WI38 (cell line): Measurements from ENCODE around the gene TAF6.

Experiments
- H3K4me3 ChIP-seq: 2 replicates; pipeline ENCODE4 v1.5.1; 2011; ENCODE audit warnings: low read depth, mild to moderate bottlenecking, control low read depth, low read length
- CTCF ChIP-seq: IDR thresholded peaks from 2 replicates; pipeline ENCODE4 v1.5.1; 2012; ENCODE audit warnings: low read depth, mild to moderate bottlenecking, control low read depth, low read length

The TAF6 gene

DNA sequence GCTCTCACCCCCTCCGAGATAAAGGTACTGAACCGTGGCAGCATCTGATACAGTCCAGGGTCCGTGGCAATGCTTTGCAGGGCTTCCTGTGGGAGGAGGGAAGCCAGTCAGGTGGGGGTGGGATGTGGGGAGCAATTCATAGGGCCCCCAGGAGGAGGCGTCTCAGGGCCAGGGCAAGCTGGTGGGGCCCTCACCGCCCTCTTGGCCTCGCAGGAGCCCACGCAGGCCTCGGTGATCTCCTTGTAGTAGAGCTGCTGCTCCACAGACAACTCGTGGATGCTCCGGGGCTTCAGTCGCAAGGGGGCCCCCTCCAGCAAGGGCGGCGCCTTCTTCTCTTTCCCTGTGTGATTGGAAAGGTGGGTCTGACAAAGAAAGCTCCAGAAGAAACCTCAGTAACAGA is 7.2 kb downstream of the TAF6 start:
- no peak overlapping the region for H3K4me3 ChIP-seq
- no peak for TF ChIP-seq CTCF

GRCh38 chr7:100111156-100111555 is 8.0 kb downstream of the TAF6 start:
- H3K4me3 ChIP-seq = no peak overlapping the region
- TF ChIP-seq CTCF = no peak

DNA sequence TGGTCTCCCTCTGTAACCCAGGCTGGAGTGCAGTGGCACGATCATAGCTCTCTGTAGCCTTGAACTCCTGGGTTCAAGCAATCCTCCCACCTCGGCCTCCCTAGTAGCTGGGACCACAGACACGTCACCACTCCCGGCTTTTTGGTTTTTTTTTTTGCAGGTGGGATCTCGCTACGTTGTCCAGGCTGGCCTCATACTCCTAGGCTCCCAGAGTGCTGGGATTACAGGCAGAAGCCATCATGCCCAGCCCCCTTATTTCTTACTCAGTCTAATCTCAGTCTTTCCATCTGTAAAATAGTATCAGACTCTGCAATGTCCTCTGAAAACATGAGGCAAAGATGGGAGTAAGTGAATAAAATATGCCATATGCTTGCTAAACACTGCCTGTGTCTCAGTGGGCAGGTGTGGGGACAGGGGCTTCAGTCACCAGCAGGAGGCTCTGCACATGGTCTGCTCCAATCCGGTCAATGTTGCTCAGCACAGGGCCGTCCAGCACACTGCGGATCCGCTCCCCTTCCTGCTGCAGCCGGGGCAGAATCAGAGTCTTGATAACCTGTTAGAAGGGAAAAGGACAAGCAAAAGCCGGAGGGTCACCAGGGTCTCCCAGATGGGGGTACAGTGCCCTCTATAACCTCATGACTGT is 9.5 kb downstream of the TAF6 start:
- no peak overlapping the region for H3K4me3 ChIP-seq
- no peak for TF ChIP-seq CTCF

DNA sequence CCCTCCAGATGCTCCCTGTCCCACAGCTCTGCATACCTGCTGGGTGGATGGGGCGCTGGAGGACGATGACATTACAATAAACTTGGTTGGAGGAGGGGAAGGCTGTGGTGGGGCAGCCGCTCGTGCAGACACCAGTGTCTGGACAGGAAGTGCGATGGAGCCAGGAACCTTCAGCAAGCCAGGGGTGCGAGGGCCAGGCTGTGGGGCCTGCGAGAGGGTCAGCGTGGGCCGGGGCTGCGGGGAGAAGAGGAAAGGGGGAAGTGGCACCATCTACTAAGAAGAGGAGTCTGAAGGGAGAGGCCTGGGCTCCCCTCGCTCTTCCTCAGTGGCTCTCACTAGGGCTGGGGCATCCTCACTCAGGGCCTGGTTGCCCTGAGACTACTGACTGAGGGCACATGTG is 11.3 kb downstream of the TAF6 start:
- TF ChIP-seq CTCF = no peak
- H3K4me3 ChIP-seq = no peak overlapping the region

DNA sequence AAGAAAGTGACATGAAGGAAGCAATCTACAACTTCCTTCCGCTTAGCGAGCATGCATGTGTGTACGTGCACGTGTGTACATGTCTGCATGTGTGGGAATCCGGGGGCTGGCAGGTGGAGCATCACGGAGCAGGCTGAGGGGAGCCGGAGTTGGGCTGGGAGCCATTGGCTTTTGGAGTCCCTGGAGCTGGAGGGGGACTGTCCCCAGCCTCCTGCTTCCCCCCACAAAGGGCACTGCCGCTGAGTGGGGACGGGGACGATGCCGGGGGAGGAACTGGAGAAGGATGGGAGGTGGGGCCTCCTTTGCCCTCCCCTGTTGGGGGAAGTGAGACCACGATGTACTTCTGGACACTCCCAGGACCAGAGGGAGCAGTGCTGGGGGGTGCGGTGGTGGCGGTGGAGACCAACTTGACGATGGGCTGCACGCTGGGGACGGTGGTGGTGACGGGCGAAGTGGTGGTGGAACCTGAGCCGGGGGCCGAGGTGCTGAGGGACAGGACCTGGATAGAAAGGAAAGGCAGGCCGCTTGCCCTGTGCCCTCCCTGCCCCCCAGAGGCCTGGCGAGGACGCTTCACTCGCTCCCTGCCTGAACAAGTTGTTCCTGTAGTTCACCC is 11.9 kb downstream of the TAF6 start:
- no peak overlapping the region for H3K4me3 ChIP-seq
- no peak for TF ChIP-seq CTCF

DNA sequence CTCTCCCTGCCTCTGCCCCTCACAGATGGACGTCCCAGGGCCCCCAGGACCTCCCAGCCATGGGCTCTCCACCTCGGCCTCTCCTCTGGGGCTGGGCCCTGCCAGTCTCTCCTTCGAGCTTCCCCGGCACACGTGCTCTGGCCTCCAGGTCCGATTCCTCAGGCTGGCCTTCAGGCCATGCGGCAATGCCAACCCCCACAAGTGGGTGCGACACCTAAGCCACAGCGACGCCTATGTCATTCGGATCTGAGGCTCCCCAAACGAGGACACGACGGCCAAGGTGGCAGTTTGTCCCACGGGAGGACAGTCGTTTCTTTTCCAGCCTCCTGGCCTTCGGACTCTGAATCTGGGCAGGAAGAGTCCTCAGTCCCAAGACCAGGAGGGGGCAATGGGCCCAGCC is 12.5 kb downstream of the TAF6 start:
- TF ChIP-seq CTCF = no peak

GRCh38 chr7:100105534-100105933 is 13.6 kb downstream of the TAF6 start:
- H3K4me3 ChIP-seq = no peak overlapping the region

More for the DNA sequence above, 12.5 kb downstream of the TAF6 start:
- H3K4me3 ChIP-seq = no peak overlapping the region

More at GRCh38 chr7:100105534-100105933, 13.6 kb downstream of the TAF6 start:
- TF ChIP-seq CTCF = no peak
